Measurements from ENCODE around the gene PRKAR1A. TPM values are rescaled to one million over a fixed set of nuclear protein-coding genes. Genes with fewer than 3 reads are reported as not detected.
"Not testable (repeated sequence)": the region's sequence is repeated elsewhere in the genome, so short reads cannot be mapped to it uniquely, and the experiment has no call there.

PRKAR1A gene
- total RNA-seq, 1 donor from 2014 or later = 411 TPM

DNA sequence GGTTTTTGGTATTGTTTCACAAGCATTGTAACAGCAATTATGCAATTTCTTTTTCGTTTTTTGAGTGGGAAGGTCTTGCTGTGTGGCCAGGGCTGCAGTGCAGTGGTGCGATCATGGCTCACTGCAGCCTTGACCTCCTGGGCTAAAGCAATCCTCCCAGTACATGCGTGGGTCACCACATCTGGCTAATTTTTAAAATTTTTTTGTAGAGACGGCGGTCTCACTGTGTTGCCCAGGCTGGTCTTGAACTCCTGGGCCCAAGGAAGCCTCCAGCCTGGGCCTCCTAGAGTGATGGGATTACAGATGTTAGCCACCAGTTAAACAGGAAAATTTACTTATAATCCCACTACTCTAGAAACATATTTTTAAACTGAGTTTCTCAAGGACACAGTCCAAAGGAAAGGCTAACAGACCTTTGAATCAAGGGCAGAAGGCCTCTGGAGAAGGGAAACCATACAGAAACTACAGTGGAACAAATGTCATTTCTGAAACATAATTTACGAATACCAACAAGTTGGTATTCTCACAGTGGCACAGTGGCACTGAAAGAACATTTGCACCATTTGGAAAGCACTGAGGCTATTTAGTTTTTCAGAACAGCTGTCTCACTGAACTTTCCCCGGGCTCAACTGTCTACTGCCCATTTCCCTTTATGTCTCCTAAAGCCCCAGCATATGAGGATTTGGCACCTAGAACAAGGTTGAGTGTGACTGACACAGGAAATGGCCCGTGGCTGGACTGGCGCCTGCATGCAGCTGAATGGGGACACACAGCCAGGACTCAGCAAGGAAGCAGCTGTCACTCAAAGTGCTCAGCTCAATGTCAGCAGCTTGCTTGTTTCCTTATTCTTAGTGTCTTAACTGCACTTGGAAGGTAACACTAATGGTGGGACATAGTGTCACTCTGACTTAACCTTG, 2.8 kb upstream of the PRKAR1A start:
- no peak for DNase-seq (ENCODE audit: low spot score in 2 of 2)
- no peak for FAIRE-seq

- FAIRE-seq (no peak), DNase-seq (ENCODE audit: low spot score in 2 of 2) (no peak)
These were observed 968 bp upstream of the PRKAR1A start for GRCh38 chr17:68511254-68511670.

- DNase-seq (ENCODE audit: low spot score in 2 of 2) (peak; percentile 79 to 80), FAIRE-seq (no peak)
These were observed 471 bp upstream of the PRKAR1A start for GRCh38 chr17:68511671-68512246.

DNA sequence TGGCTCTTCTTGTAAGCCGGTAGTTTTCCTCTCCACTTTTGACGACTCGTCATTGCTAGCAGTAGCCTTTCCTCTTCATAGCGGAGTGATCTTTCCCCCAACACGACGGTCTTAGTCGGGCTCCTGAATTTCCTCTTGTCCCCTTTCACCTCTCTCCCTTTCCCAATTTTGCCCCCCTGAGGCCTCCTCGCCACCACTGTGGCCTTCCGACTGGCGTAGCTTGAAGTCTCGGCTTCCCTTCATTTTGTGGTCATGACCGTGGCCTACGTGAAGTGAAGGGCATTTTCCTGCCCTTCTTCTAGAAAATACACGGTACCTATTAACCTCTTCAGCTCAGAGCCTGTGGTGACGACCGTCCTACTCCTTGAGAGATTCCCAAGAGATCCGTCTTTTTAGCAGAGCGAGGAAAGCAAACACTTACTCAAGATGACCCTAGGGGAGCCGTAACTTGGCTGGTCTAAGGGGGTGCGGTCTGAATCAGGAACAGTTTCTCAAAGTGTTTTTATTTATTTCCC, 787 bp downstream of the PRKAR1A start:
- DNase-seq (ENCODE audit: low spot score in 2 of 2) = no peak
- FAIRE-seq = no peak

DNA sequence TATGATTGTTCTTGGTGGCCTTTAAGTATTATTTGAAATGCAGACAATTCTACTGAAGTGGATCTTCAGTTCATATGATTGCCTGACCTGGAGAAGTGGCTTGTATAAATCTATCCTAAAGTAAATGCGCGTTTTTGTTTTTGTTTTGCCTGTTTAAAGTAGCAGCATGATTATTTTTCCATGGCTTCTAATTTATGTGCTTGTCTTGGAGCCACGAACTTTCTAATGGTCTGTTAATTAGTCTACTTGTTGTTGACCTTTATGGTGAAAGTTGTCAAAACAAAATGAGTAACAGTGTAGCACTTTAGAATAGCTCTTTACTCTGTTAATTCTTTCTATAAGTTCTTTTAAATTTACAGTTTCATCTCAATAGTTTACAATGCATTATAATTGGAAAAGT, 1.7 kb downstream of the PRKAR1A start:
- FAIRE-seq (no peak), DNase-seq (ENCODE audit: low spot score in 2 of 2) (no peak)

- peak in 1 of 2 donors; percentile 34 for DNase-seq (ENCODE audit: low spot score in 2 of 2)
- no peak for FAIRE-seq
These were observed 2.8 kb downstream of the PRKAR1A start for GRCh38 chr17:68514831-68515635.

- DNase-seq (ENCODE audit: low spot score in 2 of 2) = no peak
- FAIRE-seq = no peak
These were observed 4.5 kb downstream of the PRKAR1A start for GRCh38 chr17:68516732-68517131.

GRCh38 chr17:68517605-68518004, 5.4 kb downstream of the PRKAR1A start:
- not testable (repeated sequence) for DNase-seq (ENCODE audit: low spot score in 2 of 2); FAIRE-seq

GRCh38 chr17:68518063-68518815, 6.0 kb downstream of the PRKAR1A start:
- no peak for FAIRE-seq

GRCh38 chr17:68519051-68519450, 6.8 kb downstream of the PRKAR1A start:
- DNase-seq (ENCODE audit: low spot score in 2 of 2) = not testable (repeated sequence)

More at GRCh38 chr17:68518063-68518815, 6.0 kb downstream of the PRKAR1A start:
- no peak for DNase-seq (ENCODE audit: low spot score in 2 of 2)

GRCh38 chr17:68519911-68520310, 7.7 kb downstream of the PRKAR1A start:
- FAIRE-seq (no peak), DNase-seq (ENCODE audit: low spot score in 2 of 2) (no peak)

More at GRCh38 chr17:68519051-68519450, 6.8 kb downstream of the PRKAR1A start:
- FAIRE-seq = not testable (repeated sequence)

- DNase-seq (ENCODE audit: low spot score in 2 of 2) (no peak), FAIRE-seq (no peak)
These were observed 10.0 kb downstream of the PRKAR1A start for GRCh38 chr17:68522266-68522665.

DNA sequence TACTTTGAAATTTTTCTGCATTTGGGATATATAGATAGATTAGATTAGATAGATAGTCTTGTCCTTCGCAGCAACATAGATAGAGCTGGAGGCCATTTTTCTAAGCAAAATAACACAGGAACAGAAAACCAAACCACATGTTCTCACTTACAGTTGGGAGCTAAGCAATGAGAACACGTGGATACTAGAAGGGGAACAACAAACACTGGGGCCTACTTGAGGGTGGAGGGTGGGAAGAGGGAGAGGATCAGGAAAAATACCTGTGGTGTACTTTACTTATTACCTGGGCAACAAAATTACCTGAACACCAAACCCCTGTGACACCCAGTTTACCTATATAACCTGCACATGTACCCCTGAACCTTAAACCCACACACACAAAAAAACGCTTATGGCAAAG, 14.3 kb downstream of the PRKAR1A start:
- FAIRE-seq (no peak), DNase-seq (ENCODE audit: low spot score in 2 of 2) (no peak)

DNA sequence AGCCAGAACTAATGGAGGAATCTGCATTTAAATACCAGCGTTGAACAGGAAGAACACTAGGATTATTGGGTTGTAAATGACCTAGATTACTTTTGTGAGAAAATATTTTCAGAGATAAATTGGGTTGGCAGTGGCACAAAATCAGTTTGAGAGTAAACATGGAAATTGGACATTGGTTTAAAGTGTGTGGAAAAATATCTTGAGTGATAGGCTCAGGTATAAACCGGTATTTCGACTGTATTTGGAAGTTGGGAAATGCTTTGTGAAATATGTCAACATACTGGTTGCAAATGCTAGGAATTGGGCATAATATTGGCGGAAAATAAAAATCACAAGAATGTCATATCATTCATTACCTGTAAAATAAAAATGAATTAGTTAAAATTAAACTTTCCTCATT, 15.1 kb downstream of the PRKAR1A start:
- no peak for FAIRE-seq
- DNase-seq (ENCODE audit: low spot score in 2 of 2) = no peak

- DNase-seq (ENCODE audit: low spot score in 2 of 2) = no peak
- FAIRE-seq = no peak
These were observed 19.0 kb downstream of the PRKAR1A start for GRCh38 chr17:68531252-68531651.

- DNase-seq (ENCODE audit: low spot score in 2 of 2) (no peak), FAIRE-seq (no peak)
These were observed 20.6 kb downstream of the PRKAR1A start for GRCh38 chr17:68532826-68533225.

DNA sequence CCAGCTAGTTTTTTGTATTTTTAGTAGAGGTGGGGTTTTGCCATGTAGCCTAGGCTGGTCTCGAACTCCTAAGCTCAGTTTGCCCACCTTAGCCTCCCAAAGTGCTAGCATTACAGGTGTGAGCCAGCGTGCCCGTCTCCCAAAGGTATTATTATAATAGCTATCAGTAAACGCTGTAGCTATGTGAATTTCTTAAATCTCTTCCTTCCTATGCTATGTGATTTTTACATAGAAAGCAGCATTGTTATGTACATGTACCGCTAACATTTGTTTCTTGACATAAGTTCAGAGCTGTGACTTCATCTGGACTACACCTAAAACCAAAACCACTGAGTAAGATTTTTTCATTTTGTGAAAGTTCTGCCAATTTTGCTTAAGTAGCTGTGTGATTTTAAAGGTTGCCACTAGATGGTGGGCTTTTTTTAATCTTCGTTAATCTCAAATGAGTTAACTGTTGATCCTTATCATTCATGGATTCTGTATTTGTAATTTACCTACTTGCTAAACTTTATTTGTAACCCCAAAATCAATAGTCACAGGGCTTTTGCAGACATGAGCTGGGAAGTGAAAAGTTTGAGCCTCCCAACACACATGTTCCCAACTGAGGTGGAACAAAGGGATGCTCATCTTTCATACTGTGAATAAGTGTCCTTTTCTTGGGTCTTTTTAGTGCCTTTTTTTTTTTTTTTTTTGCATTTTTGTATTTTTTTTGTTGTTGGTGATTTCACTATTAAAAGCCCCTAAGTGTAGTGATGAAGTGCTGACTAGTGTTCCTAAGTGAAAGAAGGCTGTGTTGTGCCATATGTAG, 21.9 kb downstream of the PRKAR1A start:
- FAIRE-seq (no peak), DNase-seq (ENCODE audit: low spot score in 2 of 2) (no peak)

- FAIRE-seq = no peak
- no peak for DNase-seq (ENCODE audit: low spot score in 2 of 2)
These were observed 22.5 kb downstream of the PRKAR1A start for GRCh38 chr17:68534695-68535088.

GRCh38 chr17:68535922-68536321, 23.7 kb downstream of the PRKAR1A start:
- no peak for FAIRE-seq
- no peak for DNase-seq (ENCODE audit: low spot score in 2 of 2)

All from frontal cortex (tissue), 4 donors.